Measurements from ENCODE around the gene ATP11B. TPM values are rescaled to one million over a fixed set of nuclear protein-coding genes. Genes with fewer than 3 reads are reported as not detected.

The ATP11B gene
- total RNA-seq, 4 donors from 2014 or later = 45.8 to 61.3 (median 49.4) TPM

DNA sequence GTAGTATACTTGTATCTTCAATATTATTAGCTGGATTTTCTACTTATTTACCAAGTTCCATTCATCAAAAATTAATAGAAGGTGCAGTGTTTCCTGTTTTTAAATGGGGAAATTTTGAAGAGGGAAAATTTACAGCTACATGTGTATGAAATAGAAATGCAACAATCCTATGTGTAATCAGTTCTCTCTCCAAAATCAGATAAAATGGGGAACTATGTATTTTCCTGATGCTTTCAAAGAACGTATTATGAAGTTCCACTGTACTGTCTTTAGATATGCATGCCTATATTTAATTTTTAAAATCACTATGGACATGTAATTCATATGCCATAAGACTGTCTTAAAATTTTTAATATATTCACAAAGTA lies 143.6 kb downstream of the ATP11B start:
- WGBS = 77% methylated on average over 1 of the region's 1 CpG
- Histone ChIP-seq H3K9me3 (peaks cover 0 to 10% (median 5%) of the 10 kb centered on the region in 4 donors), H3K4me1 (no peaks in the 10 kb centered on the region), H3K36me3 (peaks cover 0 to 8% (median 3%) of the 10 kb centered on the region in 4 donors), H3K27me3 (no peaks in the 10 kb centered on the region), H3K4me3 (no peak overlapping the region), H3K27ac (replicated peaks in 1 of 4) (no peak overlapping the region)
- DNase-seq (ENCODE audit: extremely low spot score) = no peak
- no peak for TF ChIP-seq EP300 (IDR thresholded peaks at IDR 0.05)
- TF ChIP-seq POLR2A (IDR thresholded peaks at IDR 0.05; ENCODE audit: low read depth) = no peak
- no peak for TF ChIP-seq POLR2AphosphoS5 (IDR thresholded peaks at IDR 0.05)
- TF ChIP-seq, protein P1, sequence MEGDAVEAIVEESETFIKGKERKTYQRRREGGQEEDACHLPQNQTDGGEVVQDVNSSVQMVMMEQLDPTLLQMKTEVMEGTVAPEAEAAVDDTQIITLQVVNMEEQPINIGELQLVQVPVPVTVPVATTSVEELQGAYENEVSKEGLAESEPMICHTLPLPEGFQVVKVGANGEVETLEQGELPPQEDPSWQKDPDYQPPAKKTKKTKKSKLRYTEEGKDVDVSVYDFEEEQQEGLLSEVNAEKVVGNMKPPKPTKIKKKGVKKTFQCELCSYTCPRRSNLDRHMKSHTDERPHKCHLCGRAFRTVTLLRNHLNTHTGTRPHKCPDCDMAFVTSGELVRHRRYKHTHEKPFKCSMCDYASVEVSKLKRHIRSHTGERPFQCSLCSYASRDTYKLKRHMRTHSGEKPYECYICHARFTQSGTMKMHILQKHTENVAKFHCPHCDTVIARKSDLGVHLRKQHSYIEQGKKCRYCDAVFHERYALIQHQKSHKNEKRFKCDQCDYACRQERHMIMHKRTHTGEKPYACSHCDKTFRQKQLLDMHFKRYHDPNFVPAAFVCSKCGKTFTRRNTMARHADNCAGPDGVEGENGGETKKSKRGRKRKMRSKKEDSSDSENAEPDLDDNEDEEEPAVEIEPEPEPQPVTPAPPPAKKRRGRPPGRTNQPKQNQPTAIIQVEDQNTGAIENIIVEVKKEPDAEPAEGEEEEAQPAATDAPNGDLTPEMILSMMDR (IDR thresholded peaks at IDR 0.05) = no peak
- intact Hi-C loops (cut with DNase I) = no loop called here

DNA sequence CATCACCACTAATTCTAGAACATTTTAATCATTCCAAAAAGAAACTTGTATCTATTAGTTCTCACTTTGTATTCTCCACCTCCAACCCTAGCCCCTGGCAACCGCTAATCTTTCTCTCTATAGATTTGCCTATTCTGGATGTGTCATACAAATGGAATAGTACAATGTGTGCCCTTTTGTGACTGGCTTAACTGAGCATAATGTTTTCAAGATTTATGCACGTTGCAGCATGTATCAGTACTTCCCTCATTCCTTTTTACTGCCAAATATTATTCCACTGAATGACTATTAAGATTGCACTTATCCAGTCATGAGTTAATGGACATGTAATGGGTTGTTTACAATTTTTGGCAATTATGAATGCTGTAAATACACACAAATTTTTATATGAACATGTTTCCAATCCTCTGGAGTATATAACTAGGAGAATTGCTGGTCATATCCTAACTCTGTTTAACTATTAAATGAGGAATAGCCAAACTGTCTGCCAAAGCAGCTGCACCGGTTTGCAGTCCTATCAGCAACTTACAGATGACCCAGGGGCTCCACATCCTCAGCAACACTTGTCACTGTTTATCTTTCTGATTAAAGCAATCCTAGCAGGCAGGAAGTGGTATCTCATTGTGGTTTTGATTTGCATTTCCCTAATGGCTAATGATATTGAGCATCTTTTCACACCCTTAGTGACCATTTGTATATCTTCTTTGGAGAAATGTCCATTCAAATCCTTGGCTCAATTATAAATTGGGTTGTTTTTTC lies 144.2 kb downstream of the ATP11B start:
- no peak for TF ChIP-seq EP300 (IDR thresholded peaks at IDR 0.05)
- no peak for TF ChIP-seq POLR2AphosphoS5 (IDR thresholded peaks at IDR 0.05)
- TF ChIP-seq POLR2A (IDR thresholded peaks at IDR 0.05; ENCODE audit: low read depth) = no peak
- TF ChIP-seq, protein P1 (IDR thresholded peaks at IDR 0.05) = no peak
- Histone ChIP-seq H3K36me3 (peaks cover 0 to 8% (median 3%) of the 10 kb centered on the region in 4 donors), H3K4me1 (no peaks in the 10 kb centered on the region), H3K27ac (replicated peaks in 1 of 4) (no peak overlapping the region), H3K4me3 (no peak overlapping the region), H3K9me3 (peaks cover 0 to 5% (median under 1%) of the 10 kb centered on the region in 4 donors), H3K27me3 (no peaks in the 10 kb centered on the region)
- intact Hi-C loops (cut with DNase I) = no loop called here
- no peak for DNase-seq (ENCODE audit: extremely low spot score)
- WGBS = 68% methylated on average over 3 of the region's 3 CpGs

DNA sequence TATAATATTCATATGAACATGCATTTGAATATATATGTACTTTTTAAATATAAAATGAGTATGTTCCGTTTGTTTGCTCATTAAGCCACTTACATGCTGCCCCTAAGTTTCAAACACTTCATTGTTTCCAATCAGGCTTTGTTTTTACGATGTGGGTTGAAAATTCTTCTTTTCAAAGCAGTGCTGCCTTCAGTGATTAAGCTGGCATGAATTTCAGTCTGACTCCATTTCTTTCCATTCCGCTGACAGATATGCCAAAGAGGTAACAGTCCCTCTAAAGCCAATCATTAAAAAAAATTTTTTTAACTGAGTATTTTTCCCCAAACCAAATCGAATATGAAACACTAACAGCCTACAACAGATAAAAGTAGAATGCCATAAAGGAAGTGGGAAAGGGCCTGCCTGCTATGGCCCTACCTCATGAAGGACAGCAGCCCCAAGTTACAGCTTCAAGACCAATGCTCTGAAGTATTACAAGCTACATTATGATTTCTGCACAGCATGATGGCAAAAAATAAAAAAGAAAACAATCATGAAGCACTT lies 147.0 kb downstream of the ATP11B start:
- H3K4me1 ChIP-seq = no peaks in the 10 kb centered on the region
- WGBS = 88% methylated on average over 4 of the region's 4 CpGs
- no peak overlapping the region for H3K4me3 ChIP-seq
- H3K27me3 ChIP-seq = no peaks in the 10 kb centered on the region
- H3K36me3 ChIP-seq = peaks cover 7 to 26% (median 16%) of the 10 kb centered on the region in 4 donors
- H3K9me3 ChIP-seq = no peaks in the 10 kb centered on the region
- intact Hi-C loops (cut with DNase I) = no loop called here
- no peak for TF ChIP-seq POLR2AphosphoS5 (IDR thresholded peaks at IDR 0.05)
- no peak for TF ChIP-seq EP300 (IDR thresholded peaks at IDR 0.05)
- TF ChIP-seq, protein P1 (IDR thresholded peaks at IDR 0.05) = no peak
- no peak for TF ChIP-seq POLR2A (IDR thresholded peaks at IDR 0.05; ENCODE audit: low read depth)
- no peak for DNase-seq (ENCODE audit: extremely low spot score)
- H3K27ac ChIP-seq (replicated peaks in 1 of 4) = no peak overlapping the region

DNA sequence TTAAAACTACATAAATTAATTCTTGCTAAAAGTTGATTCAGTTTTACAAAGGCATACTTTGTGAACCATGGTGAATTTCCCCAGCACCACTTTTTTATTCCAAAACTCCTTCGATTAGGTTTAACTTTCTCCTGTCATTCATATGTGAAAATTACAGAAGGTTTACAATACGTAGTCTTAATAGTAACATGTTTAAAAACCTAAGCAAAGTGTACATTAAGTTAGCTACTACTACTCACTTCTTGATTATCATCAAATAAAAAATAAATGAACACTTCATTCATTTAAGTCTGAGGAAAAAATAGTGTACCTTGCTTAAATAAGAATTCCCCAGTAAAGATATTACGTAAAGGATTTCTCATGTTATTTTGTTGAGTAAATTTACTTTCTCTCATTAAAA lies 148.4 kb downstream of the ATP11B start:
- intact Hi-C loops (cut with DNase I) = no loop called here
- TF ChIP-seq, protein P1 (IDR thresholded peaks at IDR 0.05) = no peak
- TF ChIP-seq POLR2A (IDR thresholded peaks at IDR 0.05; ENCODE audit: low read depth) = no peak
- H3K27me3 ChIP-seq = no peaks in the 10 kb centered on the region
- H3K36me3 ChIP-seq = peaks cover 19 to 40% (median 29%) of the 10 kb centered on the region in 4 donors
- no peak overlapping the region for H3K27ac ChIP-seq (replicated peaks in 1 of 4)
- DNase-seq (ENCODE audit: extremely low spot score) = no peak
- no peaks in the 10 kb centered on the region for H3K4me1 ChIP-seq
- no peaks in the 10 kb centered on the region for H3K9me3 ChIP-seq
- H3K4me3 ChIP-seq = no peak overlapping the region
- 95% methylated on average over 3 of the region's 3 CpGs for whole genome bisulfite sequencing

Data from esophagus muscularis mucosa (tissue), 4 donors.